Left lung (tissue), 10 donors: Measurements from ENCODE around the gene EFCAB14. TPM values are rescaled to one million over a fixed set of nuclear protein-coding genes. Genes with fewer than 3 reads are reported as not detected.
"Not testable (repeated sequence)": the region's sequence is repeated elsewhere in the genome, so short reads cannot be mapped to it uniquely, and the experiment has no call there.

Experiments used
- ATAC-seq: fragments of 200-7000 bp; cut with Tn5 transposase; one replicate; pipeline ENCODE4 v1.9.1; 2020; ENCODE audit warnings: moderate library complexity
- DNase-seq, 4 donors: peaks; one replicate each; pipeline ENCODE4 v3.0.0-alpha.2; 2013 to 2020
- H3K27ac ChIP-seq, 2 donors: fragments of 200-600 bp; sonication (generic) in 1 of 2; one replicate each; pipeline versions ENCODE4 v1.5.0 to v1.8.0; 2020 to 2021
- H3K27me3 ChIP-seq, 2 donors: fragments of 200-600 bp; sonication (generic) in 1 of 2; one replicate each; pipeline versions ENCODE4 v1.5.0 to v1.8.0; 2020 to 2021
- H3K36me3 ChIP-seq, 2 donors: fragments of 200-600 bp; sonication (generic) in 1 of 2; one replicate each; pipeline versions ENCODE4 v1.5.0 to v1.8.0; 2020 to 2021
- H3K4me1 ChIP-seq, 2 donors: fragments of 200-600 bp; one replicate each; pipeline ENCODE4 v1.8.0; 2021
- H3K4me3 ChIP-seq, 2 donors: fragments of 200-600 bp; sonication (generic) in 1 of 2; one replicate each; pipeline versions ENCODE4 v1.5.0 to v1.8.0; 2020 to 2021; ENCODE audit warnings: mild to moderate bottlenecking in 1 of 2
- H3K9me3 ChIP-seq, 2 donors: fragments of 200-600 bp; sonication (generic) in 1 of 2; one replicate each; pipeline versions ENCODE4 v1.5.0 to v1.8.0; 2020 to 2021
- intact Hi-C, 2 donors: fragments of 100-400 bp; cut with DNase I; formaldehyde crosslinking; loops; one replicate each; pipeline versions ENCODE4 v1.11.2 to v1.14.2; 2022
- polyA plus RNA-seq, 6 donors: library from polyadenylated mRNA; unstranded; fragments of 120-200 nt; gene quantifications; one replicate each; pipeline ENCODE4 v1.2.1, GENCODE V29; 2013; ENCODE audit not compliant: insufficient read length in 6 of 6
- total RNA-seq, 2 donors: library from RNA; stranded (reverse); fragmentation: NEBNext Ultra II Directional; extraction: Animal tissue kit (Norgen Biotek cat#: 25700); gene quantifications; one replicate each; pipeline ENCODE4 v1.2.1, GENCODE V29; 2021
- TF ChIP-seq, protein P1 (sequence below), 2 donors: fragments of 200-600 bp; sonication (generic) in 1 of 2; IDR thresholded peaks; one replicate each; pipeline versions ENCODE4 v1.5.0 to v1.8.0; 2021; ENCODE audit warnings: antibody characterized with exemption in 2 of 2
- donor health status: DM: no; HTN: yes; CAD: no.
- donor health status: DM: no; HTN: no; CAD: no.

The EFCAB14 gene
- total and polyA plus RNA-seq, 8 donors, result 102 to 124 (median 114) TPM

DNA sequence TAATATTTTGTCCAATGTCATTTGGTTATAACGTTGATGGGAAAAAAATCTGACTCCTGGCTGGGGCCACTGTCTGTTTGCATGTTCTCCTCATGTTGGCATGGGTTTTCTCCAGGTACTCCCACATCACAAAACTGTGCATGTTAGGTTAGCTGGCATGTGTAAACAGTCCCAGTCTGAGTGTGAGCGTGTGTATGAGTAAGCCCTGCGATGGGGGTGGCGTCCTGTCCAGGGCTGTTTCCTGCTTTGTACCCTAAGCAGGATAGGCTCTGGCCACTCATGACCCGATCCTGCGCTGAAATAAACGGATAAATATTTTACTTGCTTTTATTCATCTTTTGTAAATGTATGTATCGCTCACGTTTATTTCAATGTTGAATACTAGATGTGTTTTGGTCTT is 13.5 kb downstream of the EFCAB14 start:
- TF ChIP-seq, protein P1, sequence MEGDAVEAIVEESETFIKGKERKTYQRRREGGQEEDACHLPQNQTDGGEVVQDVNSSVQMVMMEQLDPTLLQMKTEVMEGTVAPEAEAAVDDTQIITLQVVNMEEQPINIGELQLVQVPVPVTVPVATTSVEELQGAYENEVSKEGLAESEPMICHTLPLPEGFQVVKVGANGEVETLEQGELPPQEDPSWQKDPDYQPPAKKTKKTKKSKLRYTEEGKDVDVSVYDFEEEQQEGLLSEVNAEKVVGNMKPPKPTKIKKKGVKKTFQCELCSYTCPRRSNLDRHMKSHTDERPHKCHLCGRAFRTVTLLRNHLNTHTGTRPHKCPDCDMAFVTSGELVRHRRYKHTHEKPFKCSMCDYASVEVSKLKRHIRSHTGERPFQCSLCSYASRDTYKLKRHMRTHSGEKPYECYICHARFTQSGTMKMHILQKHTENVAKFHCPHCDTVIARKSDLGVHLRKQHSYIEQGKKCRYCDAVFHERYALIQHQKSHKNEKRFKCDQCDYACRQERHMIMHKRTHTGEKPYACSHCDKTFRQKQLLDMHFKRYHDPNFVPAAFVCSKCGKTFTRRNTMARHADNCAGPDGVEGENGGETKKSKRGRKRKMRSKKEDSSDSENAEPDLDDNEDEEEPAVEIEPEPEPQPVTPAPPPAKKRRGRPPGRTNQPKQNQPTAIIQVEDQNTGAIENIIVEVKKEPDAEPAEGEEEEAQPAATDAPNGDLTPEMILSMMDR (IDR thresholded peaks at IDR 0.05), result no peak
- DNase-seq, result no peak
- H3K27ac ChIP-seq, result no peak overlapping the region
- no peaks in the 10 kb centered on the region for H3K9me3 ChIP-seq
- no peak overlapping the region for H3K4me3 ChIP-seq
- peak; percentile 94 for ATAC-seq
- H3K4me1 ChIP-seq, result peaks cover 0 to 10% of the 10 kb centered on the region in 2 donors
- peaks cover 0 to 82% of the 10 kb centered on the region in 2 donors for H3K36me3 ChIP-seq
- no peaks in the 10 kb centered on the region for H3K27me3 ChIP-seq
- intact Hi-C loops, result no loop called here

- peaks cover 0 to 74% of the 10 kb centered on the region in 2 donors for H3K36me3 ChIP-seq
- ATAC-seq (no peak), DNase-seq (no peak)
- peaks cover 0 to 24% of the 10 kb centered on the region in 2 donors for H3K4me1 ChIP-seq
- H3K4me3 ChIP-seq, result no peak overlapping the region
- no peak overlapping the region for H3K27ac ChIP-seq
- intact Hi-C loops, result no loop called here
- no peaks in the 10 kb centered on the region for H3K27me3 ChIP-seq
- H3K9me3 ChIP-seq, result no peaks in the 10 kb centered on the region
- TF ChIP-seq, protein P1 (IDR thresholded peaks at IDR 0.05), result no peak
Observed at GRCh38 chr1:46703927-46704641, 14.8 kb downstream of the EFCAB14 start.

DNA sequence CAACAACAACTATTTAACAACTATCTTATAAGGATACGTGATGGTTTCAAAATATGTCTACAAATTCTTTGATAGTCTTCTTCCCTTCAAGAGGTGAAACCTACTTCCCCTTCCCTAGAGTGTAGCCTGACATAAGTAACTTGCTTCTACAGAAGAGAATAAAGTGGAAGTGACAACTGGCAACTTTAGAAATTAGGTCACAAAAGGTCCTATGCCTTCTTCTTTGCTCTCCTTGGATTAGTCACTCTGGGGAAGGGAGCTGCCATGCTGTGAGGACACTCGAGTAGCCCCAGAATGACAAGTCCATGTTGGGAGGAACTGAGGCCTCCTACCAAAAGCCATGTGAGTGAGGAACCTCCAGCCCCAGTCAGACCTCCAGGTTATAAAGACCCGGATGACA is 19.2 kb downstream of the EFCAB14 start:
- intact Hi-C loops, result no loop called here
- TF ChIP-seq, protein P1 (IDR thresholded peaks at IDR 0.05), result no peak
- Histone ChIP-seq H3K27me3 (no peaks in the 10 kb centered on the region), H3K4me3 (no peak overlapping the region), H3K4me1 (peaks cover 0 to 22% of the 10 kb centered on the region in 2 donors), H3K9me3 (no peaks in the 10 kb centered on the region), H3K36me3 (peaks cover 0 to 68% of the 10 kb centered on the region in 2 donors), H3K27ac (peak overlapping the region in 1 of 2 donors; percentile 45)
- ATAC-seq (peak; percentile 44), DNase-seq (no peak)

DNA sequence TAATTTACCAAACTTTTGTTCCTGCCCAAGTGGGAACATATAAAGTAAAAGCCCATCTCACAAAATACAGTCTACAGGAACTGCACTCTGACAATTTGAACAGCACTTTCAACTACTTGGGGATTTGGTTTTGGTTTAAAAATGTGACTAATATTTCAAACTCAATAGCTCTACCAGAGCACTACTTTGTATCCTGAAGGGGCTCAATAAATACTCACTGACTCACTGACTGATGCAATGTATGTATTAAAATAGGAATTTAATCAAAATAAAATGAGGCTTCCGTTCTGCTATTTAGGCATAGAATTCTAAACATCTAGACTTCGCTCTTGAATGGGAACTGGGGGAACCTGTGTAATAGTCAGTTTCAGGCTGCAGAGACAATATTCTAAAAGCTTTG is 21.9 kb downstream of the EFCAB14 start:
- Histone ChIP-seq H3K9me3 (no peaks in the 10 kb centered on the region), H3K27ac (no peak overlapping the region), H3K27me3 (no peaks in the 10 kb centered on the region), H3K4me3 (no peak overlapping the region), H3K4me1 (peaks cover 0 to 15% of the 10 kb centered on the region in 2 donors), H3K36me3 (peaks cover 0 to 60% of the 10 kb centered on the region in 2 donors)
- DNase-seq, result no peak
- no peak for ATAC-seq
- TF ChIP-seq, protein P1 (IDR thresholded peaks at IDR 0.05), result no peak
- intact Hi-C loops, result no loop called here

DNA sequence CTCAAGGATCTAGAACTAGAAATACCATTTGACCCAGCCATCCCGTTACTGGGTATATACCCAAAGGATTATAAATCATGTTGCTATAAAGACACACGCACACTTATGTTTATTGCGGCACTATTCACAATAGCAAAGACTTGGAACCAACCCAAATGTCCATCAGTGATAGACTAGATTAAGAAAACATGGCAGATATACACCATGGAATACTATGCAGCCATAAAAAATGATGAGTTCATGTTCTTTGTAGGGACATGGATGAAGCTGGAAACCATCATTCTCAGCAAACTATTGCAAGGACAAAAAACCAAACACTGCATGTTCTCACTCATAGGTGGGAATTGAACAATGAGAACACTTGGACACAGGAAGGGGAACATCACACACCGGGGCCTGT is 24.2 kb downstream of the EFCAB14 start:
- DNase-seq, H3K4me3 ChIP-seq, H3K27ac ChIP-seq, H3K9me3 ChIP-seq, H3K4me1 ChIP-seq, intact Hi-C loops, ATAC-seq, H3K27me3 ChIP-seq: not testable (repeated sequence)
- H3K36me3 ChIP-seq, result peaks cover 0 to 69% of the 10 kb centered on the region in 2 donors
